Measurements from ENCODE around the gene DOK4.

DOK4 gene

GRCh38 chr16:57485916-57486857 is at the start of gene DOK4:
Gene DOK4, minus strand, starts transcription at chr16:57486493. Its CDS starts 6,986 bp downstream, at chr16:57479507.
- peak in 1 of 2 experiments; percentile 23 for DNase-seq

- DNase-seq = peak; percentile 44 to 75
These were observed 49.5 kb upstream of the DOK4 start for GRCh38 chr16:57535680-57536305.

- DNase-seq = no peak
These were observed 48.8 kb upstream of the DOK4 start for GRCh38 chr16:57534881-57535658.

GRCh38 chr16:57534337-57534880 is 48.1 kb upstream of the DOK4 start:
- DNase-seq = no peak

- DNase-seq = no peak
These were observed 47.4 kb upstream of the DOK4 start for GRCh38 chr16:57533431-57534336.

- DNase-seq = no peak
These were observed 46.0 kb upstream of the DOK4 start for GRCh38 chr16:57532266-57532625.

GRCh38 chr16:57531635-57532265 is 45.5 kb upstream of the DOK4 start:
- no peak for DNase-seq

GRCh38 chr16:57531253-57531575 is 44.9 kb upstream of the DOK4 start:
- no peak for DNase-seq

- no peak for DNase-seq
These were observed 44.4 kb upstream of the DOK4 start for GRCh38 chr16:57530522-57531252.

- DNase-seq = peak in 1 of 2 experiments; percentile 38
These were observed 43.8 kb upstream of the DOK4 start for GRCh38 chr16:57530104-57530521.

- no peak for DNase-seq
These were observed 43.3 kb upstream of the DOK4 start for GRCh38 chr16:57529391-57530103.

- DNase-seq = no peak
These were observed 42.5 kb upstream of the DOK4 start for GRCh38 chr16:57528499-57529390.

- no peak for DNase-seq
These were observed 41.5 kb upstream of the DOK4 start for GRCh38 chr16:57527610-57528360.

- no peak for DNase-seq
These were observed 40.7 kb upstream of the DOK4 start for GRCh38 chr16:57527027-57527426.

- no peak for DNase-seq
These were observed 40.2 kb upstream of the DOK4 start for GRCh38 chr16:57526498-57526897.

- no peak for DNase-seq
These were observed 39.5 kb upstream of the DOK4 start for GRCh38 chr16:57525761-57526160.

- DNase-seq = no peak
These were observed 36.7 kb upstream of the DOK4 start for GRCh38 chr16:57522960-57523359.

- DNase-seq = peak; percentile 4 to 12
These were observed 33.6 kb upstream of the DOK4 start for GRCh38 chr16:57519796-57520360.
